Central memory CD8-positive, alpha-beta T cell (primary cell): ENCODE results near the gene LRRN3.
"Not testable (repeated sequence)": the region's sequence is repeated elsewhere in the genome, so short reads cannot be mapped to it uniquely, and the experiment has no call there.

Experiments
- ATAC-seq: fragments of 150-1000 bp; cut with Tn5 transposase; replicated peaks from 2 replicates; pipeline ENCODE4 v1.10.0; 2022; ENCODE audit warnings: mild to moderate bottlenecking, moderate FRiP score, moderate number of reproducible peaks; ENCODE audit not compliant: poor library complexity, severe bottlenecking; ENCODE audit errors: extremely low read depth
- DNase-seq, 2 donors: peaks; one replicate each; pipeline ENCODE4 v3.0.0; 2021; ENCODE audit warnings: low spot score in 2 of 2
- H3K27ac Mint-ChIP-seq: one replicate; pipeline ENCODE4 v1.8.0; 2022; ENCODE audit warnings: low read depth, mild to moderate bottlenecking, moderate library complexity, mixed read lengths
- H3K27me3 Mint-ChIP-seq: one replicate; pipeline ENCODE4 v1.8.0; 2022; ENCODE audit warnings: mixed read lengths
- H3K36me3 Mint-ChIP-seq: one replicate; pipeline ENCODE4 v1.8.0; 2022; ENCODE audit warnings: mild to moderate bottlenecking, moderate library complexity, mixed read lengths; ENCODE audit not compliant: insufficient read depth
- H3K4me1 Mint-ChIP-seq: one replicate; pipeline ENCODE4 v1.8.0; 2022; ENCODE audit warnings: mixed read lengths
- H3K4me3 Mint-ChIP-seq: one replicate; pipeline ENCODE4 v1.8.0; 2022; ENCODE audit warnings: mild to moderate bottlenecking, moderate library complexity, mixed read lengths
- H3K9me3 Mint-ChIP-seq: one replicate; pipeline ENCODE4 v1.8.0; 2022; ENCODE audit warnings: mixed read lengths

Gene LRRN3

GRCh38 chr7:111063166-111063565 lies 27.8 kb upstream of the LRRN3 start:
- Mint-ChIP-seq H3K27me3 (no peaks in the 10 kb centered on the region), H3K4me3 (no peak overlapping the region), H3K36me3 (peaks cover 2% of the 10 kb centered on the region), H3K9me3 (no peaks in the 10 kb centered on the region), H3K27ac (no peak overlapping the region), H3K4me1 (no peaks in the 10 kb centered on the region)
- DNase-seq (no peak), ATAC-seq (no peak)

GRCh38 chr7:111067251-111067650 lies 23.7 kb upstream of the LRRN3 start:
- no peaks in the 10 kb centered on the region for H3K4me1 Mint-ChIP-seq
- DNase-seq (no peak), ATAC-seq (no peak)
- H3K27ac Mint-ChIP-seq, result no peak overlapping the region
- H3K9me3 Mint-ChIP-seq, result no peaks in the 10 kb centered on the region
- no peaks in the 10 kb centered on the region for H3K27me3 Mint-ChIP-seq
- no peak overlapping the region for H3K4me3 Mint-ChIP-seq
- H3K36me3 Mint-ChIP-seq, result no peaks in the 10 kb centered on the region

- no peak for ATAC-seq
- Mint-ChIP-seq H3K27ac (no peak overlapping the region), H3K27me3 (no peaks in the 10 kb centered on the region), H3K4me3 (no peak overlapping the region), H3K4me1 (no peaks in the 10 kb centered on the region), H3K36me3 (no peaks in the 10 kb centered on the region), H3K9me3 (no peaks in the 10 kb centered on the region)
- no peak for DNase-seq
Observed at GRCh38 chr7:111067682-111068081, 23.2 kb upstream of the LRRN3 start.

- Mint-ChIP-seq H3K4me3 (no peak overlapping the region), H3K36me3 (no peaks in the 10 kb centered on the region), H3K27me3 (no peaks in the 10 kb centered on the region), H3K27ac (no peak overlapping the region), H3K9me3 (no peaks in the 10 kb centered on the region), H3K4me1 (peaks cover 5% of the 10 kb centered on the region)
- ATAC-seq (no peak), DNase-seq (no peak)
Observed at GRCh38 chr7:111068618-111069017, 22.3 kb upstream of the LRRN3 start.

GRCh38 chr7:111071556-111071955 lies 19.4 kb upstream of the LRRN3 start:
- Mint-ChIP-seq H3K27ac (no peak overlapping the region), H3K9me3 (no peaks in the 10 kb centered on the region), H3K4me3 (no peak overlapping the region), H3K27me3 (no peaks in the 10 kb centered on the region), H3K36me3 (no peaks in the 10 kb centered on the region), H3K4me1 (peaks cover 10% of the 10 kb centered on the region)
- no peak for ATAC-seq
- no peak for DNase-seq

- not testable (repeated sequence) for H3K9me3 Mint-ChIP-seq, H3K27ac Mint-ChIP-seq, H3K27me3 Mint-ChIP-seq, DNase-seq, ATAC-seq, H3K4me3 Mint-ChIP-seq, H3K36me3 Mint-ChIP-seq
- peaks cover 10% of the 10 kb centered on the region for H3K4me1 Mint-ChIP-seq
Observed at GRCh38 chr7:111072658-111073057, 18.3 kb upstream of the LRRN3 start.

GRCh38 chr7:111074071-111074747 lies 16.7 kb upstream of the LRRN3 start:
- Mint-ChIP-seq H3K27ac (no peak overlapping the region), H3K4me3 (no peak overlapping the region), H3K27me3 (no peaks in the 10 kb centered on the region), H3K36me3 (no peaks in the 10 kb centered on the region), H3K9me3 (no peaks in the 10 kb centered on the region), H3K4me1 (peaks cover 10% of the 10 kb centered on the region)
- DNase-seq (no peak), ATAC-seq (no peak)

- no peak overlapping the region for H3K4me3 Mint-ChIP-seq
- ATAC-seq (no peak), DNase-seq (no peak)
- no peak overlapping the region for H3K27ac Mint-ChIP-seq
- no peaks in the 10 kb centered on the region for H3K36me3 Mint-ChIP-seq
- H3K4me1 Mint-ChIP-seq, result peaks cover 10% of the 10 kb centered on the region
- H3K27me3 Mint-ChIP-seq, result no peaks in the 10 kb centered on the region
- no peaks in the 10 kb centered on the region for H3K9me3 Mint-ChIP-seq
Observed at GRCh38 chr7:111074748-111075146, 16.2 kb upstream of the LRRN3 start.

GRCh38 chr7:111075498-111075897 lies 15.4 kb upstream of the LRRN3 start:
- no peak overlapping the region for H3K4me3 Mint-ChIP-seq

GRCh38 chr7:111076205-111076604 lies 14.7 kb upstream of the LRRN3 start:
- Mint-ChIP-seq H3K9me3 (no peaks in the 10 kb centered on the region), H3K27ac (no peak overlapping the region), H3K4me3 (no peak overlapping the region), H3K4me1 (peaks cover 10% of the 10 kb centered on the region), H3K36me3 (no peaks in the 10 kb centered on the region), H3K27me3 (no peaks in the 10 kb centered on the region)
- no peak for ATAC-seq
- no peak for DNase-seq

More at GRCh38 chr7:111075498-111075897, 15.4 kb upstream of the LRRN3 start:
- H3K36me3 Mint-ChIP-seq, result no peaks in the 10 kb centered on the region
- ATAC-seq, result no peak
- DNase-seq, result no peak
- H3K9me3 Mint-ChIP-seq, result no peaks in the 10 kb centered on the region
- no peak overlapping the region for H3K27ac Mint-ChIP-seq
- no peaks in the 10 kb centered on the region for H3K27me3 Mint-ChIP-seq
- H3K4me1 Mint-ChIP-seq, result peaks cover 10% of the 10 kb centered on the region

GRCh38 chr7:111077001-111077400 lies 13.9 kb upstream of the LRRN3 start:
- H3K4me1 Mint-ChIP-seq, result peaks cover 16% of the 10 kb centered on the region
- H3K36me3 Mint-ChIP-seq, result no peaks in the 10 kb centered on the region
- ATAC-seq (no peak), DNase-seq (no peak)
- H3K9me3 Mint-ChIP-seq, result no peaks in the 10 kb centered on the region
- no peak overlapping the region for H3K4me3 Mint-ChIP-seq
- H3K27me3 Mint-ChIP-seq, result no peaks in the 10 kb centered on the region
- H3K27ac Mint-ChIP-seq, result no peak overlapping the region

- no peak overlapping the region for H3K27ac Mint-ChIP-seq
- H3K4me1 Mint-ChIP-seq, result peaks cover 32% of the 10 kb centered on the region
- H3K9me3 Mint-ChIP-seq, result no peaks in the 10 kb centered on the region
- H3K4me3 Mint-ChIP-seq, result no peak overlapping the region
- no peaks in the 10 kb centered on the region for H3K36me3 Mint-ChIP-seq
- ATAC-seq (no peak), DNase-seq (no peak)
- no peaks in the 10 kb centered on the region for H3K27me3 Mint-ChIP-seq
Observed at GRCh38 chr7:111080495-111081105, 10.3 kb upstream of the LRRN3 start.

GRCh38 chr7:111081546-111082267 lies 9.2 kb upstream of the LRRN3 start:
- Mint-ChIP-seq H3K4me1 (peaks cover 32% of the 10 kb centered on the region), H3K27ac (no peak overlapping the region), H3K9me3 (no peaks in the 10 kb centered on the region), H3K27me3 (no peaks in the 10 kb centered on the region), H3K36me3 (no peaks in the 10 kb centered on the region), H3K4me3 (no peak overlapping the region)
- no peak for ATAC-seq
- DNase-seq, result no peak
